ENCODE measurements around the gene CARMIL1.
"Not testable (repeated sequence)": the region's sequence is repeated elsewhere in the genome, so short reads cannot be mapped to it uniquely, and the experiment has no call there.

Gene CARMIL1

DNA sequence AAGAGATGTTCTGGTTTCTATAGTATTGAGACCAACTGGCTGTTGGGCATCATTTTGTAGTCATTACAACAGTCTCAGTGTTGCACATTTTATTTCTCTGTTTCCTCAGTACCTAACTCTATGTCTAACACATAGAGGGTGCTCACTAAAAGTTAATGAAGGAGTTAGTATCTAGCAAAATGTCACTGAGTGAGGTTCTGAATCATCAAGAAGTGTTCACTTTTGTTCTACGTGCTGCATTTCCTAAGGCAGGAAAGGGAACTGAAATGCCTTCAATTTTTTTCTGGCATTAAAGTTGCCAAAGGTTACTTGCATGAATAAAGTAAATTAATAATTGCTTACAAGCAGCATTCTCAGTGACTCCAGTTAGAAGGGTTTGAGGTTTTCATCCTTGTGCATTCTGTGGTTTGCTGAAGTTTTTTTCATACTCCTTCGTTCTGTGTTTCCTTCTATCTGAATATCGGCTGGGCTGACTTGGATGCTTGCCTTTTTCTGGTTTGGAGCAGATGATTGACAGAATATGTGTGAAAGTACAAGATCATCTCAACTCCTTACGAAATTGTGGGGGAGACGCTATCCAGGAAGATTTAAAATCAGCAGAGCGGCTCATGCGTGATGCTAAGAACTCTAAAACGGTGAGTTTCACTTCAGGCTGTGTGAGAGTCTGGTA is 258.3 kb downstream of the CARMIL1 start:
- DNase-seq, result no peak

DNA sequence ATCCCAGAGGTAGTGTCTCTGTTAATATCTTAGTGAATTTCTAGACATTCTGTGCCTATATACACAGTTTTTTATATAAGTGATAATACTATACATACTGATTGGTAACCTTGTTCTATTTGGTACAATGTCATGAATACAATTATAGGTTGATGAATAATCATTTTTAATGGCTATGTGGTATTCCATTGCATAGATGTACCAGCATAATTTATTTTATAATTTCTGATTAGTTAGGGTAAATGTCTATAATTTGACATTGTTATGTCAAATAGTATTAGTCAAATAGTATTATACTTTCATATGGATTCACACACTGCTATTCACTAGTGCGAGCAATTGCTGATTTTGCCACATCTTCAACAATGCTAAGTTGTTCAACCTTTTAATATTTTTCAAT is 262.1 kb downstream of the CARMIL1 start:
- no peak for DNase-seq

DNA sequence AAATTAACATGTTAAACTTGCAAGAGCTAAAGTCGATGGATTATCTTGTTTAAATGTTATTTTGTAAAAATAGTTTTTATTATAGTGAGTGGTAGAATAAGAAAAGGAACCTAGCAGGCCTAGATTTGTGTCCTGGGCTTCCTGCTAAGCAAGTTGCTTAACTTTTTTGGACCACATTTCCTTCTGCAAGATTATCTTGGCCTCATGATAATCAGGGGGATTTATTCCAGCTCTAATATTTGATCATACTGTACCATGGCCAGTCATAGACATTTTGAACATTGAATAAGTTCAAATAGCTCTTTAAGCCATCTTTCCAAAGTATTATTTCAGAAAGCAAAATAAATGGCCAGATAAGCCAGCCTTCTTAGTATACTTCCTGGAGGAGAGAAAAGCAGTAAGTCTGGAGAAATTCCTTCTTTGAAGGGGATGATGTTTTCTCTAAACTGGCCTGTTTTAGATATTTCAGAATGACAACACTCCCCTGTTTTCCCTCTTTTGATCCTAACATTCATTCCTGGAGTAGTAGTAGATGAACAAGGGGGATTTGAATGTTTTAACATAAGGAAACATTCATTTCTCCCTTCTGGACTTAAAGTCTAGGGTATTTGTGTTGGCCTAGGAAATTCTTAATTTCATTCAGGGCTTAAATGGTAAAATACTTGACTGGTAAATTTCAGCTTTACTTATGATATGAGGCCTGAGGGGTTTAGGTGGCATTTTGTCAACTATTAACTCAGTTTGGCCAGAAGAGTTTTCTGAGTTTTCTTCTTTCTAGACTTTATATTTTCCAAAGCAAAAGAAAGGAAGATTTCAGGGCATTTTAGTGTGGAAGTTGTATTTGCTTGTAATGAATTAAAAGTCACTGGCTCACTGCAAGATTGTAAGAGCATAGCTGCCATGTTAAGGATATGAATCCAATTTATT is 264.1 kb downstream of the CARMIL1 start:
- DNase-seq, result no peak

DNA sequence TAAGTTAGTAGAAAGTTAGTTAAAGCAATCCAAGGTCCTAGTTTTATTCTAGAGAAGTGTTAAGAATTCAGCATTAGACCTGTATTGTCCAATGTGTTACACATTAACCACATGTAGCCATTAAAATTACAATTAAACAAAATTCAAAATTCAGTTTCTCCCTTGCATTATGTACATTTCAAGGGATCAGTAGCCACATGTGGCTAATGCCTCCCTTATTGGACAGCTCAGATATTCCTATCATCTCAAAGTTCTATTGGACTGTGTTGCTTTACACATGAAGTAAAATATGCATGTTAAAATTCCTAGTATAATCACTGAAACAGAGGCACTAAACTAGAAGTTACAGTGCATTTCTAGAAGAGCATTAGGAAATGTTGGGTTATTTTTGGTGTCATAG is 265.7 kb downstream of the CARMIL1 start:
- DNase-seq, result no peak

DNA sequence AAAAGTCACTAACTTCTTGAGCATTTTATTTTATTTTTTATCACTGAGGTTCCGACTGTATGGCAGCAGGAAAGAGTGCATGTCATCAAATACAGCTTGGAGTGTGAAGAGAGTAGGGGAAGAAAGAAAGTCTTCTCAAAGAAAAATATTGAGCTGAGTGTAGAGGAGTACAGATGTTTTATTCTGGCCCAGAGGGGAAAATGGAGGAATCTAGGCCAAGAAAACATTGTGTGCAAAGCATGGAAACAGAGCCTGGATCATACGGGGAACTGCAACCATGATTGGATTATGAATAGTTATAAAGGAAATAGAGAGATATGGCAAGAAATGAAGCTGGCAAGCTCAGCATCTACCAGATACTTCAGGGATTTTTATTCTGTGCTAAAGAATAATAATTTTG is 268.6 kb downstream of the CARMIL1 start:
- DNase-seq, result no peak

DNA sequence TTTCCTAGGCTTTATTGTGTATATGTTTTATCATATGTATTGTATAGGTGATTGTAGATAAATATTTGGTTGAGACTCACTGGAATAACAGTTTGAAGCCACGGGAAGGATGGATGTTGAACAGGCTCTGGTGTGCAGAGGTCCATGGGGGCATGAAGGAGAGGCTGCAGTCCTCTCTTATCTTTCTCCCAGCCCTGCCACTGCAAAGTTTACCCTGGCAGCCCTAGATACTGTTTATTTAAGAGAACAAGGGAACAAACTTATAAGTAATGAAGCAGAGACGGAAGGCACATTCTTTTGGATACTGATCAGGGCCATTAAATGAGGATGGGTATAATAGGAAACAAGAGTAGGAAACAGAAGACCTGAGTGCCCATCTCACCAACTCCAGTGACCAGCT is 269.3 kb downstream of the CARMIL1 start:
- DNase-seq, result no peak

DNA sequence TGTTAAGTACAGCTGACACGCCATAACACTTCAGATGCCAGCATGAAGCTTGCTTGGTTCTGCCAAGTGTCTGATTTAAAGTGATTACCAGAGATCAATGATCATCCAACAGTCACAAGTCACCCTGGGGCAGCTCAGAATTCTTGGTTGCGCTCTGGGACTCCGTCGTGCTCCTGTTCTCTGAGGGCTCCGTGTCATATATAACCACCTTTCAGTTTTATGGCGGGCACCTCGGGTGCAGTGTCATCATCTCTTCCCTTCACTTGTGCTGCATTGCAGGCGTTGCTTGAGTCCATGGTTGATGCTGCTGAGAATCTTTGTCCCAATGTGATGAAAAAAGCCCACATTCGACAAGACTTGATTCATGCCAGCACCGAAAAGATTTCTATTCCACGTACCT is 271.5 kb downstream of the CARMIL1 start:
- DNase-seq, result no peak

DNA sequence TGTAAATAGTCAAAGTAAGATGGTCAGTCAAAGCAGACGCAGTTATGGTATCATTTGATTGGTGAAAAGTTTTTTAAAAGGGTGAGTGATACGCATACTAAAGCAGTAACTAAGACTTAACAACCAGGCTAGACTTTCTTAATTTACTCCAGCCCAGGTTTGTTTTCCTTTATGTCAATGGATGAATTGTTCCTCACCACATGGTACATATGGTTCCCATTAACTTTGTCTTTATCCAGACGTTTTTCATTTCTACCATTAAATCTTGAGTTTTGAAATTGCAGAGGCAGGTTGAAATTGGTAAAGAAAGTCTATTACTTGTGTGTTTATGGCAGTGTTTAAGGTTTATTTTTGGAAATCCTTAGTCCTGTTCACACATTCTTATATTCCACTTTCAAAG is 274.3 kb downstream of the CARMIL1 start:
- no peak for DNase-seq

DNA sequence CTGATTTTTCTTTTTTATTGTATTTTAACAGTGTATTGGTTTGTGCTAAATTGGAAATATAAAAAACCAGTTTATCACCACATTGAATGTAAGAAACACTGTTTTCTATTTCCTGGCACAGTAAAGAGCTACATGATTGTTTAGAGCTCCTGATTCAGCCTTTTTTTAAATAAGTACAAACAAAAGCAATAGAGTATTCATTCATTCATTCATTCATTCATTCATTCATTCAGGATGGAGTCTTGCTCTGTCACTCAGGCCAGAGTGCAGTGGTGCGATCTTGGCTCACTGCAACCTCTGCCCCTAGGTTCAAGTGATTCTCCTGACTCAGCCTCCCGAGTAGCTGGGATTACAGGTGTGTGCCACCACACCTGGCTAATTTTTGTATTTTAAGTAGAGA is 276.0 kb downstream of the CARMIL1 start:
- DNase-seq, result no peak

DNA sequence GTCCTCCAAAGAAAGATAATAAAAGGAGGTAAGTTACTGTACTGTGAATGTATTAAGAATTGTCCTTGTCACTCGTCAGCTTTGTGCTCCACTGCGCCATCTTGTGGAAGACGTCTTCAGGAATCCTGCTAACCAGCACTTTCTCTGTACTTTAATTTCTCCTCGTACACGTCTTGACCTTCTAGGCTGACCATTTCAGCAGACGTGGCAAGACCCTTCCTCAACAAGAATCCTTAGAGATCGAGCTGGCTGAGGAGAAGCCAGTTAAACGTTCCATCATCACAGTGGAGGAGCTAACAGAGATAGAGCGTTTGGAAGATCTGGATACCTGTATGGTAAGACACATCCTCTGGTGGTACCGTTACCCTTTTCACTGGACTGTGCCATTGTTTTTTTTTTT is 277.3 kb downstream of the CARMIL1 start:
- no peak for DNase-seq

DNA sequence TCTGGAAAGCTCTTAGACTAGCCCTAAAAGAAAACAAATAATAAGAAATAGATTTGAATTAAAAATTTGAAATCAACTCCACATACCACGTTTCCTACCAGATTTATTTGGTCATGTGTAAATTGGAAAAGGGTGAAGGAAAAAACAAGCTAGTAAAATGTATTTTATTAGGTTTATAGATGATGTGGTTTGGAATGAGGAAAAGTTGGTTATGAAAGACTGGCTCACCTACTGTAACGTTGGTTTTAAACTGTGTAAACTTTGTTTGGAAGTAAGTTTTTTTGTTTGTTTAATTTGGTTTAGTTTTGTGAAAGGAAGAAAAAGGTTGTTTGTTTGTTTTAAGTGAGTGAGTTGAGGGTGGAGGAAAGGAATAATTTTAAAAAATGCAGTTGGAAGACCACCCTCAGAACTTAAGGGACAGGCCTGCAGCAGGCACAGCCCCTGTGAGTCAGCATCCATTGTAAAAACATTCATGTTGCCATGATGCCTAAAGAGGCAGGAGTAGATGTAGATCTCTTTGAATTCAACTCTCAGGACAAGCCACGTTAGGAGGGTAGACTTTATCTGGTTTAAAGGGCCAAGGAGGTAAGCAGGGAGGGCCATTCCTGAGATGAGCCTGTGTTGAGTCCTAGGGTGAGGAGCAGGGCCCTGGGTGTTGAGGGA is 279.1 kb downstream of the CARMIL1 start:
- no peak for DNase-seq

DNA sequence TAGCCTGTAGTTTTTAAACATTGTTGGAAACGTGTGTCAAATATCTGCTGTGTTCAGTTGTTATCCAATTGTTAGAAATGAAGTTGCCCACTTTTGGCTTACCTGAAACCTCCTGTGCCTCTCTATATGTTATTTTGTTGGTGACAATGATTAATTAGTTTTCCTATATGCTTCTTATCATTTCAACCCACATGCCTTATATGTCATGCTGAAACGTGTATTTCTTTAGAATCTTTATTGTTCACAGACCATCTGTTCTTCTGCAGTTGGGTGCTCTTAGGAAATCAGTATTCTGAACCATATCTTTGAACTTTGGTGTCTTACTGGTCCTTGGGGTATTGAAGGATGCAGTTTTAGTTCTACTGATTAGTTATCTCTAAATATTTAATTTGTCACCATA is 281.7 kb downstream of the CARMIL1 start:
- DNase-seq, result no peak

DNA sequence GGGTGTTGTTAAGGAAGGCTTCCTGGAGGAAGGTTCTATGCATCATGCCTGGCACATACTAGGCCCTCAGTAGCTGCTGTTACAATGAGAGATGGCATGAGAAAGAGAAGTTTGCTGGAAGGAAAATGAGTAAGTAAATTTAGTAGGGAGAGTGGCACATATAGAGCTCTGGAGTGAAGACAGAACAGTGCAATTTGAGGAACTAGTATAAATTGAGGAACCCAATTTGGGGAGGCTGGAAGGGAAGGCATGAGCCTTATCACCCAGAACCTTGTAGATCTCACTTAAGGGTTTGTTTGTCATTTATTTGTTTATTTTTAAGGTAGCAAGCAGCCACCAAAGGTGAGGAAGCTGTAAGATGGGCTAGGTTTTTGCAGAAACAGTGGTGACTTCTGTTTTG is 285.8 kb downstream of the CARMIL1 start:
- no peak for DNase-seq

DNA sequence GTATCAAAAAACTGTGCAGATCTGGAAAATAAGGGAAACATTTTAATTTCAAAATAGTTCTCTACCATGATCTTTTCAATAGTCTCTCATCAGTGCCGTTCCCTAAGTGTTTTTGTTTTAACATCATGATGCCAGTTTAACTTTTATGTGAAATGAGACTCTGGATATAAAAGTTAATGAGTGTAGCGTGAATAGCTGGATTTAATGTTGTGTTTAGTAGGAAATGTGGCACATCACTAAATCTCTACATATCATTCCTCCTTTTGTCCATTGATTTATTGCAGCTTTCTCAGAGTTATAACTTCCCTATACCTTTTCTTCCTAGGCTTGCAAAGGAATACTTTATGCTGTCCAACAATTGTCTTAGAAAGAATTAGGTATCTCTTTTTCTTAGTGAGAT is 291.4 kb downstream of the CARMIL1 start:
- no peak for DNase-seq

DNA sequence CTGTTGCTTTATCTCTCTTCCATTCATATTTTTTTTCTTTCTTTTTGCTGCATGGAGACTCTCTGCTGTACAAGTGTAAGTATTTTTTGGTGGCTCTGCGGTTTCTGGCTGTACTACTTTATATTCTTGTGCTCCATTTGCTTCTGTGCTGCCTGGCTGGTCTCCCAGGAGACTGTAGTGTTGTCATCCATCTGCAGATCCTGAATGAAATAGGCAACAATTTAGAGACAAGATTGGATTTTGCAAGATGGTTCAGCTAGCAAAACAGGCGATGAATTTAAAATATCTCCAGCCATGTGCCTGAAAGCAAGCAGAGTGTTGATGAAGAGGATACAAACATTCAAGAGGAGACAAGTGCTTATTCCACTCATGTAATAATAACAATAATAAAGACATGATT is 297.7 kb downstream of the CARMIL1 start:
- DNase-seq, result no peak

DNA sequence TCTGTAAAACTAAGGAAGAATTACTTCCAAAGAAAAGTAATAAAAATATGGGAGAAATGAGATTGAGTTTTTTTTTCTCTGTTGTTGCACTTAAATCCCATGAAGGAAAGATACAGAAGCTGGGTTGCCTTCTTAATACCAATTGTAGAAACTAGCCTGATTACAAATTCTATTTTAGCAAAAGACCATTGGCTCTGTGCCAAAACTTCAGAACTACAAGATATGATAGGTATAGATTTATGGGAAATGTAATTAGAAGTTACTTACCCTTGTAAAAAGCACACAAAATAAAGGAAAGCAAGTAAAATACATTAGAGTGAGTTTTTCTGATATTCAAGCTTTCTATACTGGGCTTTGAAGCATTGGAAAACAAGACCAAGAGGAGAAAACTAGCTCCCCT is 299.4 kb downstream of the CARMIL1 start:
- no peak for DNase-seq

DNA sequence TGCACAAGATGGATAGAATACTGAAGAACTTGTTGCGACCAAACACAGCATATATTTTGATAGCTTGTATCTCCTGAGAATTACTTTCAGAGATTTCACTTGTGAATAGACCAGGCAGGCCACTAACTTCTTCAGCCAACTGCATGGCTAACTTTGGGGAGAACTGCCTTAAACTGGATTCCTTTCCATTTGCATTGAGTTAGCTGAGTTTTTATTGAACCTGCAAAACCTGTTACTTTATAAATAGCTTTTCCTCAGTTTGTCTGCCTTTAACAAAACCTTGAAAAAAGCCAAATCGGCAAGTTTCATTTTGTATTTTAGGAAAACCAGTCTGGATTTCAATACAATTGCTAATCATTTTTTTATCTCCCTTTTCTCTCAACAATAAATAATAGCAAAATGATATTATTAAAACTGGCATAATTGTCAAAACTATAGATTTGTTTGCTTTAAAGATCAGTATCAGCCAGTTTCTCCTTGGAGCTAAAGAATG is 300.3 kb downstream of the CARMIL1 start:
- DNase-seq, result no peak

DNA sequence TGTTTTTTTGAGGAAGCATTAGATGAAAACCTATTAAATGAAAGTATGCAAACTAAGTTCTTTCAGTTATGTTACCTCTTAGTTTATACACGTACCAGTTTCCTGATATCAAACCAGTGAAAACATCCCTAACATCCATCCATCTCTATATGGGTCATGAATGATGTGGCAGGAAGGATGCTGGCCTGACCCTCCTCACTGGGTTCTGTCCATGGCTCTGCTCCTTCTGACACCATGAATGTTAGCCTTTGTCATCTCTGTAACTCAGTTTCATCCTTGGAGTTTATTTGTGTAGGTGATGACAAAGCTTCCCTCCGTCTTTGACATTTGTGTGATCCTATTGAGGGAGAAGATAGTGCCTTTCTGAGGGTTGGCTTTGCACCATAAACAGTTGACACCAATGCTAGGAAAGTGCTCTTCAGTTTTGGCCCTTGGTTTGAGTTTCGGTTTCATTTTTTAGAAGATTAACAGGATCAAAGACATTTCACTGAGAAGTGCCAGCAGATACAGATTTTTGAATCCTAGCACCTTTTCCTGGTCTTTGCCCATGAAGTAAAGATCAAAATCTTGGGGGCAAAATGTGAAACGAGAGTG is 300.8 kb downstream of the CARMIL1 start:
- DNase-seq, result no peak

DNA sequence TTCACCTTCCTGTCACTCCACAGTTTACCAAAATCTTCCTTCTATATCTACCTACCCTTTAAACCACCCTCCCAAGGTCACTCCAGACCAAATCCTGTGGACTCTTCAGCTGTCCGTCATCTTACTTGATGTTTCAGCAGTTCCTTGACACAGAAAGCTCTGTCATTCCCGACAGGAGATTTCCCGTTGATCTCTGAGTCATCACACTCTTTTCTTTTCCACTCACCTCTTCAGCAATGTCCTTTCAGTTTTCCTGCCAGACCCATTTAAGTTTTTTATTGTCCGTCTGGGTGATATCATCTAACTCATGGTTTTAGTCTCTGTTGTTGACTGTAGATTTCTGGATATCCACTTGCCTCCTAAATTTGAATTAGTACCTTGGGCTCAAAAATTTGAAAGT is 302.9 kb downstream of the CARMIL1 start:
- DNase-seq, result no peak

DNA sequence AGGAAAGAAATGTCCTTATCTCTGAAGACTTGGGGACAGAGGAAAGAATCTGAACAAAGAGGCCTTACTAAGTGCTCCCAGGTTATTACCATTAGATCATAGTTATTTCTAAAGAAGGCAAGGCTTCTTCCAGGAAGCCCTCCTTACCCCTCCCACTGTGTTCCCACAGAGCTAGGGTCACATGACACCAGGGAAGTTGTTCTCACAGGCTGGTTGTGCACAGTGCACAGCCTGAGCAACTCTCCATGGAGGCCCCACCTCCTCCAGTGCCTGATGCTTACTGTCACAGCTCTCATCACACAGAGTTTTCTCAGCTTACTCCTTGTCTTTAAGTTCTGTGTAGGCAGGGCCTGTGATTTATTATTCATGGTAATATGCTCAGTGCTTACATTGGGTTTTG is 303.9 kb downstream of the CARMIL1 start:
- no peak for DNase-seq

DNA sequence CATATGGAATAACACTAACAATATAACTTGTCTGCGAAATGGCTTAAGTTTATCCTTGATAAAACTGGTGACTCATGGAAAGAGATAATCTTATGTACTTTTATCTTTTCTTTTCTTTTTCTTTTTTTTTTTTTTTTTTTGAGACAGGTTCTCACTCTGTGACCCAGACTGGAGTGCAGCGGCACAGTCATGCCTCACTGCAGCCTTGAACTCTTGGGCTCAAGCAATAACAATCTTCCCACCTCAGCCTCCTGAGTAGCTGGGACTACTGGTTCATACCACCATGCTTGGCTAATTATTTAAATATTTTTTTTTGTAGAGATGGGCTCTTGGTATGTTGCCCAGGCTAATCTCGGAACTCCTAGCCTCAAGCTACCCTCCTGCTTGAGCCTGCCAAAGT is 304.7 kb downstream of the CARMIL1 start:
- no peak for DNase-seq

DNA sequence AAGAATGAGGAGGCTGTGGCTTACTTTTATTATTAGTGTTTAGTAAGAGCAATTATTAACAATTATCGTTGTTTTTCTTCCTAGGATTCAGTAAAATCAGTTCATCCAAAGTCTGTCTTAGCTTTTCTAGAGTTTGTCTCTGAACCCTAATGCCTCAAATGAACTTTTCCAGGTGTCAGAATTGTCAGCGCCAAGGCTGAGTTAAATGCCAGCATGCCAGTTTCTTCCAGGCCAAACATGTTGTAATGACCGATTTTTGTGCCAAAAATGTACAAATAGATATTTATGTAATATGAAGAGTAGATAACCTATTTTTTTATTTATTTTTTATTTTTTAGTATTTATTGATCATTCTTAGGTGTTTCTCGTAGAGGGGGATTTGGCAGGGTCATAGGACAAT is 306.1 kb downstream of the CARMIL1 start:
- no peak for DNase-seq

DNA sequence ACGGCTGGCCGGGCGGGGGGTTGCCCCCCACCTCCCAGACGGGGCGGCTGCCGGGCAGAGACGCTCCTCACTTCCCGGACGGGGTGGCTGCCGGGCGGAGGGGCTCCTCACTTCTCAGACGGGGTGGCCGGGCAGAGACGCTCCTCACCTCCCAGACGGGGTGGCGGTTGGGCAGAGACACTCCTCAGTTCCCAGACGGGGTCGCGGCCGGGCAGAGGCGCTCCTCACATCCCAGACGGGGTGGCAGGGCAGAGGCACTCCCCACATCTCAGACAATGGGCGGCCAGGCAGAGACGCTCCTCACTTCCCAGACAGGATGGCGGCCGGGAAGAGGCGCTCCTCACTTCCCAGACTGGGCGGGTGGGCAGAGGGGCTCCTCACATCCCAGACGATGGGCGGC is 306.9 kb downstream of the CARMIL1 start:
- not testable (repeated sequence) for DNase-seq

All from 8988T (cell line).